ENCODE results near the gene TXN. TPM values are rescaled to one million over a fixed set of nuclear protein-coding genes. Genes with fewer than 3 reads are reported as not detected.
A peak's percentile ranks its signal among the peaks of the same experiment; 100 is the strongest.

TXN gene
- total and polyA plus RNA-seq, 10 of the 15 experiments (the other 5 are each of a cell fraction or from before 2014, with no cell fraction given) = 309 to 2,304 (median 650) TPM

DNA sequence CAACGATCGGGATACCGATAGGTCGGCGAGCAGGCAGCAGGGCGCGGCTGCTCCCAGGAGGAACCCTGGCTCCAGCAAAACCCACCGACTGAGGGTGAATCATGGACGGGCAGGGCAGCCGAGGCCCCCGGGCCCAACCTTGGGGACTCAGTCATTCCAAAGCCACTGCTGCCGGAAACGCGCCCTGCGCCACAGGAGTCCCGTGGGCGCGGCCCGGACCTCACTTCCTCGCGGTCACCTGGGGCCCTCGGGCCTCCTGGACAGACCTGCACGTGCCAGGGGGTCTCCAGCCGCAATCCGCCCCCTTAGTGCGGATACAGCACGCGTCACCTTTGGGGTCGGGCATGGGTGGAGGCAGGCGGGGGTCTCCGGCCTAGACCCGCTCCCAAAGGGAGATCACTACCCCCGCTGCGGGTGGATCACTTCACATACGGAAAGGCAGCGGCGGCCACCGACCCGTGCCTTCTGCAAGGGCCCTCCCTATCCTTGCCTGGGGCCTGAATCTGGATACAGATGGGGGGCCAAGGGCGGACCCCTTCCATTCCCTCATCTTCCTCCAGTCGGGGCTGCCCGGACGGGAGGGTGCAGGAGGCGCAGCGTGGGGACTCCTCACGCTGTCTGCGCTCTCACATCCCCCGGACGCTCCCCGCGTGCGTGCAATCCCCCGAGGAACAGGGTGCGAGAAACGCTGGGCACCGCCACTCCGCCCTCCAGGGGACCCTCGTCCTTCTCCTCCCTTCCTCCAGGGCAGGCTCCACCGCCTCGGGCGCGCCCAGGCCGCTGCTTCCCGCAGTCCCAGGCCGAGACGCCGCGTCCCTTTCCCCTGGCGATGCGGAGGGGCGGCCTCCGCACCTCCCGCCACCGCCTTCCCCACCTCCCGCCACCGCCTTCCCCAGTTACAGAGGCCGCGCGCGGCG is 586 bp downstream of the TXN start (continued):
- TF ChIP-seq STAT3 (IDR thresholded peaks at IDR 0.05; ENCODE audit: low read depth, low read length) (no peak), EED (IDR thresholded peaks at IDR 0.05; ENCODE audit: low read depth) (no peak), TBL1XR1 (IDR thresholded peaks at IDR 0.05; ENCODE audit: low read depth, low read length) (no peak), JUND (IDR thresholded peaks at IDR 0.05; ENCODE audit: low read depth, low read length) (no peak), BHLHE40 (IDR thresholded peaks at IDR 0.05; ENCODE audit: borderline replicate concordance in 1 of 2, low read depth in 2 of 2, low read length in 1 of 2) (peak; percentile 95 to 99), STAT1 (conservative IDR thresholded peaks at IDR 0.05) (no peak), ZNF24 (IDR thresholded peaks at IDR 0.05) (no peak), NFXL1 (IDR thresholded peaks at IDR 0.05; ENCODE audit: borderline replicate concordance) (no peak), POU2F2 (IDR thresholded peaks at IDR 0.05; ENCODE audit: borderline replicate concordance, low read depth, low read length) (0 out of 3 replicates have a peak, but pooled peaks have one; percentile 30), SUPT20H (IDR thresholded peaks at IDR 0.05; ENCODE audit: borderline replicate concordance, control insufficient read depth, low read depth, low read length) (no peak), NR2C1 (IDR thresholded peaks at IDR 0.05) (no peak)
- TF ChIP-seq, protein P1, sequence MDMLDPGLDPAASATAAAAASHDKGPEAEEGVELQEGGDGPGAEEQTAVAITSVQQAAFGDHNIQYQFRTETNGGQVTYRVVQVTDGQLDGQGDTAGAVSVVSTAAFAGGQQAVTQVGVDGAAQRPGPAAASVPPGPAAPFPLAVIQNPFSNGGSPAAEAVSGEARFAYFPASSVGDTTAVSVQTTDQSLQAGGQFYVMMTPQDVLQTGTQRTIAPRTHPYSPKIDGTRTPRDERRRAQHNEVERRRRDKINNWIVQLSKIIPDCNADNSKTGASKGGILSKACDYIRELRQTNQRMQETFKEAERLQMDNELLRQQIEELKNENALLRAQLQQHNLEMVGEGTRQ (IDR thresholded peaks at IDR 0.05; ENCODE audit: borderline replicate concordance, low read depth, low read length) = no peak; the same call in 1 of the 2 replicates
- TF ChIP-seq, protein P2, sequence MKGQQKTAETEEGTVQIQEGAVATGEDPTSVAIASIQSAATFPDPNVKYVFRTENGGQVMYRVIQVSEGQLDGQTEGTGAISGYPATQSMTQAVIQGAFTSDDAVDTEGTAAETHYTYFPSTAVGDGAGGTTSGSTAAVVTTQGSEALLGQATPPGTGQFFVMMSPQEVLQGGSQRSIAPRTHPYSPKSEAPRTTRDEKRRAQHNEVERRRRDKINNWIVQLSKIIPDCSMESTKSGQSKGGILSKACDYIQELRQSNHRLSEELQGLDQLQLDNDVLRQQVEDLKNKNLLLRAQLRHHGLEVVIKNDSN (IDR thresholded peaks at IDR 0.05; ENCODE audit: borderline replicate concordance, extremely low read length, insufficient read depth, low read depth, low read length) = no peak
- TF ChIP-seq, protein P3, sequence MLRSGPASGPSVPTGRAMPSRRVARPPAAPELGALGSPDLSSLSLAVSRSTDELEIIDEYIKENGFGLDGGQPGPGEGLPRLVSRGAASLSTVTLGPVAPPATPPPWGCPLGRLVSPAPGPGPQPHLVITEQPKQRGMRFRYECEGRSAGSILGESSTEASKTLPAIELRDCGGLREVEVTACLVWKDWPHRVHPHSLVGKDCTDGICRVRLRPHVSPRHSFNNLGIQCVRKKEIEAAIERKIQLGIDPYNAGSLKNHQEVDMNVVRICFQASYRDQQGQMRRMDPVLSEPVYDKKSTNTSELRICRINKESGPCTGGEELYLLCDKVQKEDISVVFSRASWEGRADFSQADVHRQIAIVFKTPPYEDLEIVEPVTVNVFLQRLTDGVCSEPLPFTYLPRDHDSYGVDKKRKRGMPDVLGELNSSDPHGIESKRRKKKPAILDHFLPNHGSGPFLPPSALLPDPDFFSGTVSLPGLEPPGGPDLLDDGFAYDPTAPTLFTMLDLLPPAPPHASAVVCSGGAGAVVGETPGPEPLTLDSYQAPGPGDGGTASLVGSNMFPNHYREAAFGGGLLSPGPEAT (IDR thresholded peaks at IDR 0.05; ENCODE audit: low read depth) = 0 out of 2 replicates have a peak, but pooled peaks have one; percentile 30
- TF ChIP-seq, protein P4, sequence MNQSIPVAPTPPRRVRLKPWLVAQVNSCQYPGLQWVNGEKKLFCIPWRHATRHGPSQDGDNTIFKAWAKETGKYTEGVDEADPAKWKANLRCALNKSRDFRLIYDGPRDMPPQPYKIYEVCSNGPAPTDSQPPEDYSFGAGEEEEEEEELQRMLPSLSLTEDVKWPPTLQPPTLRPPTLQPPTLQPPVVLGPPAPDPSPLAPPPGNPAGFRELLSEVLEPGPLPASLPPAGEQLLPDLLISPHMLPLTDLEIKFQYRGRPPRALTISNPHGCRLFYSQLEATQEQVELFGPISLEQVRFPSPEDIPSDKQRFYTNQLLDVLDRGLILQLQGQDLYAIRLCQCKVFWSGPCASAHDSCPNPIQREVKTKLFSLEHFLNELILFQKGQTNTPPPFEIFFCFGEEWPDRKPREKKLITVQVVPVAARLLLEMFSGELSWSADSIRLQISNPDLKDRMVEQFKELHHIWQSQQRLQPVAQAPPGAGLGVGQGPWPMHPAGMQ (IDR thresholded peaks at IDR 0.05; ENCODE audit: borderline replicate concordance) = no peak
- TF ChIP-seq, protein P5, sequence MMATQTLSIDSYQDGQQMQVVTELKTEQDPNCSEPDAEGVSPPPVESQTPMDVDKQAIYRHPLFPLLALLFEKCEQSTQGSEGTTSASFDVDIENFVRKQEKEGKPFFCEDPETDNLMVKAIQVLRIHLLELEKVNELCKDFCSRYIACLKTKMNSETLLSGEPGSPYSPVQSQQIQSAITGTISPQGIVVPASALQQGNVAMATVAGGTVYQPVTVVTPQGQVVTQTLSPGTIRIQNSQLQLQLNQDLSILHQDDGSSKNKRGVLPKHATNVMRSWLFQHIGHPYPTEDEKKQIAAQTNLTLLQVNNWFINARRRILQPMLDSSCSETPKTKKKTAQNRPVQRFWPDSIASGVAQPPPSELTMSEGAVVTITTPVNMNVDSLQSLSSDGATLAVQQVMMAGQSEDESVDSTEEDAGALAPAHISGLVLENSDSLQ (IDR thresholded peaks at IDR 0.05) = no peak
- TF ChIP-seq, protein P6, sequence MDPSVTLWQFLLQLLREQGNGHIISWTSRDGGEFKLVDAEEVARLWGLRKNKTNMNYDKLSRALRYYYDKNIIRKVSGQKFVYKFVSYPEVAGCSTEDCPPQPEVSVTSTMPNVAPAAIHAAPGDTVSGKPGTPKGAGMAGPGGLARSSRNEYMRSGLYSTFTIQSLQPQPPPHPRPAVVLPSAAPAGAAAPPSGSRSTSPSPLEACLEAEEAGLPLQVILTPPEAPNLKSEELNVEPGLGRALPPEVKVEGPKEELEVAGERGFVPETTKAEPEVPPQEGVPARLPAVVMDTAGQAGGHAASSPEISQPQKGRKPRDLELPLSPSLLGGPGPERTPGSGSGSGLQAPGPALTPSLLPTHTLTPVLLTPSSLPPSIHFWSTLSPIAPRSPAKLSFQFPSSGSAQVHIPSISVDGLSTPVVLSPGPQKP (IDR thresholded peaks at IDR 0.05; ENCODE audit: low read depth, low read length) = no peak
- TF ChIP-seq, protein P7, sequence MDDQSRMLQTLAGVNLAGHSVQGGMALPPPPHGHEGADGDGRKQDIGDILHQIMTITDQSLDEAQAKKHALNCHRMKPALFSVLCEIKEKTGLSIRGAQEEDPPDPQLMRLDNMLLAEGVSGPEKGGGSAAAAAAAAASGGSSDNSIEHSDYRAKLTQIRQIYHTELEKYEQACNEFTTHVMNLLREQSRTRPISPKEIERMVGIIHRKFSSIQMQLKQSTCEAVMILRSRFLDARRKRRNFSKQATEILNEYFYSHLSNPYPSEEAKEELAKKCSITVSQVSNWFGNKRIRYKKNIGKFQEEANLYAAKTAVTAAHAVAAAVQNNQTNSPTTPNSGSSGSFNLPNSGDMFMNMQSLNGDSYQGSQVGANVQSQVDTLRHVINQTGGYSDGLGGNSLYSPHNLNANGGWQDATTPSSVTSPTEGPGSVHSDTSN (IDR thresholded peaks at IDR 0.05; ENCODE audit: insufficient replicate concordance, low read depth, low read length) = no peak
